Measurements from ENCODE around the gene TLCD3B. TPM values are rescaled to one million over a fixed set of nuclear protein-coding genes. Genes with fewer than 3 reads are reported as not detected.

Gene TLCD3B
- polyA plus RNA-seq, 1 of the 3 experiments (the other 2 are of a cell fraction): 3.8 TPM

DNA sequence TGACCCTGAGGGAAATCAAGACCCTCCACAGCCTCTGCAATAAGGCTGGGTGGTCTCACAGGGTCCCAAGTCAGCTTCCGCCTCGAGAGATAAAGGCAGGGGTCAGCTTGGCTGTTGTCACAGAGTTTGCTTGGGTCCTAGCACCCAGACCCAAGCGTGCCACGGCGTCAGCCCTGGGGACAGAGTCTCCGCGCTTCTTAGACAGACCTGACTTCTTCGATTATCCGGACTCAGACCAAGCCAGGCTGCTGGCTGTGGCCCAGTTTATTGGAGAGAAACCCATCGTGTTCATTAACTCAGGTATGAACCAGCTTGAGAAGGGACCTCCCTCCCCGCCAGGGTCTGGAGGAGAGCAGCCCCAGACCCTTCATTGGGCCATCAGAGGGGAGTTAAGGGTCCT, 7.5 kb downstream of the TLCD3B start:
- 61% methylated on average over 8 of the region's 11 CpGs for WGBS (ENCODE audit: low lambda C conversion rate)
- Histone ChIP-seq H3K9ac (no peak overlapping the region), H3F3A (replicated peaks; ENCODE audit: insufficient read depth) (peaks cover 6% of the 10 kb centered on the region), H3K4me1 (ENCODE audit: control insufficient read depth in 1 of 2, insufficient read depth in 2 of 2, low read depth in 1 of 2, low read length in 1 of 2) (peaks cover 0 to 7% of the 10 kb centered on the region in 2 experiments; a peak in 1 of 4 replicates), H3K4me2 (no peak overlapping the region), H3K27ac (ENCODE audit: low read depth in 2 of 2, low read length in 1 of 2) (no peak overlapping the region), H3K27me3 (ENCODE audit: insufficient read depth) (no peaks in the 10 kb centered on the region), H3K9me2 (no peaks in the 10 kb centered on the region), H3K79me2 (ENCODE audit: insufficient read depth) (no peaks in the 10 kb centered on the region), H3K9me3 (no peaks in the 10 kb centered on the region), H2AFZ (ENCODE audit: low read depth) (no peak overlapping the region), H4K20me1 (ENCODE audit: insufficient read depth) (no peaks in the 10 kb centered on the region), H3K4me3 (ENCODE audit: low read depth in 2 of 2, low read length in 1 of 2) (no peak overlapping the region), H3K36me3 (replicated peaks in 1 of 2; ENCODE audit: control insufficient read depth in 1 of 2, insufficient read depth in 2 of 2, low read length in 1 of 2) (no peaks in the 10 kb centered on the region)
- DNase-seq: no peak
- TF ChIP-seq USF2 (IDR thresholded peaks at IDR 0.05; ENCODE audit: borderline replicate concordance, low read depth, low read length): no peak
- no peak for TF ChIP-seq POLR2AphosphoS5 (IDR thresholded peaks at IDR 0.05; ENCODE audit: low read depth, low read length)
- TF ChIP-seq, protein P1, sequence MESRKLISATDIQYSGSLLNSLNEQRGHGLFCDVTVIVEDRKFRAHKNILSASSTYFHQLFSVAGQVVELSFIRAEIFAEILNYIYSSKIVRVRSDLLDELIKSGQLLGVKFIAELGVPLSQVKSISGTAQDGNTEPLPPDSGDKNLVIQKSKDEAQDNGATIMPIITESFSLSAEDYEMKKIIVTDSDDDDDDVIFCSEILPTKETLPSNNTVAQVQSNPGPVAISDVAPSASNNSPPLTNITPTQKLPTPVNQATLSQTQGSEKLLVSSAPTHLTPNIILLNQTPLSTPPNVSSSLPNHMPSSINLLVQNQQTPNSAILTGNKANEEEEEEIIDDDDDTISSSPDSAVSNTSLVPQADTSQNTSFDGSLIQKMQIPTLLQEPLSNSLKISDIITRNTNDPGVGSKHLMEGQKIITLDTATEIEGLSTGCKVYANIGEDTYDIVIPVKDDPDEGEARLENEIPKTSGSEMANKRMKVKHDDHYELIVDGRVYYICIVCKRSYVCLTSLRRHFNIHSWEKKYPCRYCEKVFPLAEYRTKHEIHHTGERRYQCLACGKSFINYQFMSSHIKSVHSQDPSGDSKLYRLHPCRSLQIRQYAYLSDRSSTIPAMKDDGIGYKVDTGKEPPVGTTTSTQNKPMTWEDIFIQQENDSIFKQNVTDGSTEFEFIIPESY (IDR thresholded peaks at IDR 0.05; ENCODE audit: borderline replicate concordance, low read depth): no peak
- TF ChIP-seq FOSL2 (IDR thresholded peaks at IDR 0.05; ENCODE audit: borderline replicate concordance, low read depth): no peak
- ChIA-PET POLR2A (interaction anchor here (0.8 to 1.2 kb wide), 2 partner anchors 8 to 17 kb away, joined by 3 to 5 read pairs; partner anchors contain the start of gene TLCD3B), CTCF (interaction anchor here (1.1 to 3.4 kb wide), 3 partner anchors 9 to 175 kb away, joined by 3 to 43 read pairs (median 4); partner anchors contain the start of gene TLCD3B)

GRCh38 chr16:30022887-30023286, 8.2 kb downstream of the TLCD3B start, which contains the start of gene C16orf92:
TSS of gene C16orf92 (plus strand) at chr16:30023198. CDS start at chr16:30023341, 143 bp downstream.
- H3K27ac ChIP-seq (ENCODE audit: low read depth in 2 of 2, low read length in 1 of 2): no peak within 1 kb of the TSS
- H3K27me3 ChIP-seq (ENCODE audit: insufficient read depth): no peaks in the 10 kb centered on the region
- no peak for DNase-seq
- WGBS (ENCODE audit: low lambda C conversion rate): 83% methylated on average over 6 of the region's 6 CpGs
- CTCF ChIA-PET: interaction anchor here (0.6 to 3.4 kb wide), 6 partner anchors 9 to 322 kb away, joined by 3 to 43 read pairs (median 3); partner anchors contain the start of gene TLCD3B
- POLR2A ChIA-PET: interaction anchor here (1.2 kb wide), 1 partner anchor 9 kb away, joined by 5 read pairs; the partner anchor contains the start of gene TLCD3B
- peaks cover 6% of the 10 kb centered on the region for H3F3A ChIP-seq (replicated peaks; ENCODE audit: insufficient read depth)
- H3K36me3 ChIP-seq (replicated peaks in 1 of 2; ENCODE audit: control insufficient read depth in 1 of 2, insufficient read depth in 2 of 2, low read length in 1 of 2): no peaks in the 10 kb centered on the region
- no peak within 1 kb of the TSS for H2AFZ ChIP-seq (ENCODE audit: low read depth)
- H3K79me2 ChIP-seq (ENCODE audit: insufficient read depth): no peaks in the 10 kb centered on the region
- no peak within 1 kb of the TSS for H3K4me3 ChIP-seq (ENCODE audit: low read depth in 2 of 2, low read length in 1 of 2)
- no peak within 1 kb of the TSS for H3K9ac ChIP-seq
- no peaks in the 10 kb centered on the region for H3K9me2 ChIP-seq
- H3K4me1 ChIP-seq (ENCODE audit: control insufficient read depth in 1 of 2, insufficient read depth in 2 of 2, low read depth in 1 of 2, low read length in 1 of 2): peaks cover 0 to 2% of the 10 kb centered on the region in 2 experiments; a peak in 1 of 4 replicates
- TF ChIP-seq CHD2 (IDR thresholded peaks at IDR 0.05; ENCODE audit: low read length, partially characterized antibody) (no peak), FOSL2 (IDR thresholded peaks at IDR 0.05; ENCODE audit: borderline replicate concordance, low read depth) (no peak), MEF2A (IDR thresholded peaks at IDR 0.05; ENCODE audit: borderline replicate concordance, low read depth) (no peak), JUND (IDR thresholded peaks at IDR 0.05) (no peak)
- H3K4me2 ChIP-seq: no peak within 1 kb of the TSS
- H3K9me3 ChIP-seq: no peaks in the 10 kb centered on the region
- no peaks in the 10 kb centered on the region for H4K20me1 ChIP-seq (ENCODE audit: insufficient read depth)
